HG03575 (cell line): ENCODE measurements around the gene TP53TG3.
"Not testable (repeated sequence)": the region's sequence is repeated elsewhere in the genome, so short reads cannot be mapped to it uniquely, and the experiment has no call there.

Experiments
- ATAC-seq: cut with Tn5 transposase; IDR thresholded peaks from one replicate; pipeline ENCODE4 v1.9.1; 2021; ENCODE audit not compliant: unreplicated experiment, insufficient number of reproducible peaks, low FRiP score; ENCODE audit errors: extremely low read depth

TP53TG3 gene, protein sequence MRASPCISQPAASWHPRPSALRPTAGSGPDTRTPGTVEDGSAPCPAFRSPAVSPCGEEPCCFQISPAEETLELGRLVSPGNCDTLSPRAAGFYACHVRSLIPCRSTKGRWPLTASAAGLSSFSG

DNA sequence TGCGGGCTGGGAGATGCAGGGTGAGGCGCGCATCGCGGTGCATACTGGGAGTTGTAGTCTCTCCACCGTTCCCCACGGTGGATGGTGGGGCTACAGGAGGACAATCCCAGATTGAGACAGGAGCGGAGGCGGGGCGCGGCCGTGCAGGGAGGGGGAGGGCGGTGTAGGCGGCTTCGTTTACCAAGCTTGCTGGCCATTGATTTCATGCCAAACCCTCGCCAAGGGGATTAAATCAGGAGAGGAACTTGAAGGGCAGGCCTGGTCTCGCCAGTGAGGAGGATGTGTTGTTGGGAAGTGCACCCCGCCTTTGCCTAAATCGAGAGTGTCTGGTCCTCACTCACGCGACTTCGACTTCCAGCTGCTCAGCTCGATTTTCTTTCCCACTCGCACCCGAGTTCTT lies at the start of gene TP53TG3:
TP53TG3 (minus strand) TSS at position 101 of the 400 bp plus-strand sequence; CDS start at position 33, 68 bp downstream.
- not testable (repeated sequence) for ATAC-seq

DNA sequence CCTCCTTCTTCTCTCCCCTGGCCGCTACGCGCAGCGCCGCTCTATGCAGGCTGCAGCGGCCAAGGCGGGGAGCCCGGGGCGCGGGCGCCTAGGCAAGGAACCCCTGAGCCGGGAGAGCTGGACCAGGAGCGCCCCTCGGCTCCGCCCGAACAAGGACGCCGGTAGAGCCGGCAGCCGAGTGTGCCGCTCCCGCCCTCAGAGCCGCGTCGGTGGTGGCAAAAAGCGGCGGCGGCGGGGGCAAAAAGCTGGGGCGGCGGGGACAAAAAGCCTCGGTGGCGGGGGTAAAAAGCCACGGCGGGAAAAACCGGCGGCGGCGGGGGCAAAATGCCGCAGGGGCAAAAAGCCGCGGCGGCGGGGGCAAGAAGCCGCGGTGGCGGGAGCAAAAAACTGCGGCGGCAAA lies 25.1 kb downstream of the TP53TG3 start:
- not testable (repeated sequence) for ATAC-seq

DNA sequence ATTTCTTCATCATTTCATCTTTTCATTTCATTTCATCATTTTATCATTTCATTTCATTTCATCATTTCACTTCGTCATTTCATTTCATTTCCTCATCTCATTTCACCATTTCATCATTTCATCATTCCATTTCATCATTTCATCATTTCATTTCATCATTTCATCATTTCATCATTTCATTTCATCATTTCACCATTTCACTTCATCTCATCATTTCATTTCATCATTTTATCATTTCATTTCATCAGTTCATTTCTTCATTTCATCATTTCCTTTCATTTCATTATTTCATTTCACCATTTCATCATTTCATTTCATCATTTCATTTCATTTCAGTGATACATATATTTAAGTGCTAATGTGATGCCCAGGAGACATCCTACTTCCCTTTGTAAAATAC lies 28.4 kb downstream of the TP53TG3 start:
- ATAC-seq: not testable (repeated sequence)

DNA sequence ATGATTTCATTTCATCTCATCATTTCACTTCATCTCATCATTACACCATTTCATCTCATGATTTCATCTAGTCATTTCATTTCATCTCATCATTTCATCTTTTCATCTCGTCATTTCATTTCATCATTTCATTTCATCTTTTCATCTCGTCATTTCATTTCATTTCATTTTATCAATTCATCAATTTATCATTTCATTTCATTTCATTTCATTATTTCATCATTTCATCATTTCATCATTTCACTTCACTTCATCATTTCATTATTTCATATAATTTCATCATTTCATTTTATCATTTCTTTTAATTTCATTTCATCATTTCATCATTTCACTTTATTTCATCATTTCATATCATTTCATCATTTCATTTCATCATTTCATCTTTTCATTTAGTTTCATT lies 29.2 kb downstream of the TP53TG3 start:
- not testable (repeated sequence) for ATAC-seq

DNA sequence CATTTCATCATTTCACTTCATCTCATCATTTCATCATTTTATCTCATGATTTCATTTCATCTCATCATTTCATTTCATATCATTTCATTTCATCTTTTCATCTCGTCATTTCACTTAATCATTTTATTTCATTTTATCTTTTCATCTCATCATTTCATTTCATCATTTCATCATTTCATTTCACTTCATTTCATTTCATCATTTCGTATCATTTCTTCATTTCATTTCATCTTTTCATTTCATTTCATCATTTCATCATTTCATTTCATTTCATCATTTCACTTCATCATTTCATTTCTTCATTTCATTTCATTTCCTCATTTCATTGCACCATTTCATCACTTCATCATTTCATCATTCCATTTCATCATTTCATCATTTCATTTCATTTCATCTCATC lies 29.8 kb downstream of the TP53TG3 start:
- not testable (repeated sequence) for ATAC-seq

DNA sequence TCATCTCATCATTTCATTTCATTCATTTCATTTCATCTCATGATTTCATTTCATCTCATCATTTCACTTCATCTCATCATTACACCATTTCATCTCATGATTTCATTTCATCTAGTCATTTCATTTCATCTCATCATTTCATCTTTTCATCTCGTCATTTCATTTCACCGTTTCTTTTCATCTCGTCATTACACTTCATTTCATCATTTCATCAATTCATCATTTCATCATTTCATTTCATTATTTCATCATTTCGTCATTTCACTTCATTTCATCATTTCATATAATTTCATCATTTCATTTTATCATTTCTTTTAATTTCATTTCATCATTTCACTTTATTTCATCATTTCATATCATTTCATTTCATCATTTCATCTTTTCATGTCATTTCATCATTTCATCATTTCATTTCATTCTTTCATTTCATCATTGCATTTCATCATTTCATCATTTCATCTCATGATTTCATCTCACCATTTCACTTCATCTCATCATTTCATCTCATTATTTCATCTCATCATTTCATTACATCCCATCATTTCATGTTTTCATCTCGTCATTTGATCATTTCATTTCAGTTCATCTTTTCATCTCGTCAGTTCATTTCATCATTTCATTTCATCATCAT lies 30.6 kb downstream of the TP53TG3 start:
- not testable (repeated sequence) for ATAC-seq

DNA sequence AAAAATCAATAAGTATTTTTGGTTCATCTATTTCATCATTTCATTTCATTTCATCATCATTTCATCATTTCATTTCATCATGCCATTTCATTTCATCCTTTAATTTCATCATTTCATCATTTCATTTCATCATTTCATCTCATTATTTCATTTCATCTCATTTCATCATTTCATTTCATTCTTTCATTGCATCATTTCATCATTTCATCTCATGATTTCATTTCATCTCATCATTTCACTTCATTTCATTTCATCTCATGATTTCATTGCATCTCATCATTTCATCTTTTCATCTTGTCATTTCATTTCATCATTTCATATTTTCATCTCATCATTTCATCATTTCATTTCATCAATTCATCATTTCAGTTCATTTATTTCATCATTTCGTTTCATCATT lies 31.2 kb downstream of the TP53TG3 start:
- ATAC-seq: not testable (repeated sequence)

DNA sequence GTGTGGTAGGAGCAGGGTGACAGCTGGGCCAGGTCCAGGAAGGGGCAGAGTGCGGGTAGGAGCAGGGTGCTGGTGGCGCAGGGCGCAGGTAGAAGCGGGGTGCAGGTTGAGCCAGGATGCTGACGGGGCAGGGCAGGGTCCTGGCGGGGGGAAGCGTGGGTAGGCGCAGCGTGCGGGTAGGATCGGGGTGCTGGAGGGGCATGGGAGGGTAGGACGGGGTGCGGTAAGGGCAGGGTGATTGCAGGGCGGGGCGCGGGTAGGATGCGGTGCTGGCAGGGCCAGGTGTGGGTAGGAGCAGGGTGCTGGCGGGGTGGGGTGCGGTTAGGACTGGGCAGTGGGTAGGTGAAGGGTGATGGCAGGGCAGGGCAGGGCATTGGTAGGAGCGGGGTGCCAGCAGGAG lies 38.4 kb downstream of the TP53TG3 start:
- not testable (repeated sequence) for ATAC-seq

DNA sequence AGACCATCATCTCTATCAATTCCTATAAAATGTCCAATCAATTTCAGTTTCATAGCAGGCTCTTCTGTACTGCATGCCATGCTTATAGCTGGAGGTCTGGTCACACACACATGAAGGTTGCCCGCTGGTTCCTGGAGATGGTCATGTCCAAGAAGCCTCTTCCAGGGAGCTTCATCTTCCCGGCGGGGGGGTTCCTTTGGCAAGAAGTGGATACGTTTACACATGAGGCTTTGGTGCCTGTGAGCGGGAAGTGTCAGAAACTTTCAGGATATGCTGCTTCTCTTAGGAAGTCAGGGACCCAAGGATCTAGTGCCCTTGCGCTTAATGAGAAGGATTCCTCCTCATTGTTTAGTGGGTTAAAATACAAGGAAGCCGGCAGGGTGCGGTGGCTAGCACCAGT lies 43.9 kb downstream of the TP53TG3 start:
- ATAC-seq: not testable (repeated sequence)
